Prostate gland (tissue), 2 donors: Measurements from ENCODE around the gene BAHD1.

Experiments
- POLR2A ChIP-seq: fragments of 450-650 bp; IDR thresholded peaks from one replicate; pipeline ENCODE4 v1.6.1; 2016; ENCODE audit warnings: antibody characterized with exemption, mild to moderate bottlenecking
- TF ChIP-seq, protein P1 (sequence below), 4 experiments: fragments of 200-600 bp in 2 of 4; fragments of 450-650 bp in 2 of 4; sonication (generic) in 2 of 4; IDR thresholded peaks; 1 replicate in 3 of 4; 2 replicates in 1 of 4; pipeline ENCODE4 v1.5.1; 2016 to 2019; ENCODE audit warnings: antibody characterized with exemption in 4 of 4, mild to moderate bottlenecking in 2 of 4, moderate library complexity in 2 of 4

DNA sequence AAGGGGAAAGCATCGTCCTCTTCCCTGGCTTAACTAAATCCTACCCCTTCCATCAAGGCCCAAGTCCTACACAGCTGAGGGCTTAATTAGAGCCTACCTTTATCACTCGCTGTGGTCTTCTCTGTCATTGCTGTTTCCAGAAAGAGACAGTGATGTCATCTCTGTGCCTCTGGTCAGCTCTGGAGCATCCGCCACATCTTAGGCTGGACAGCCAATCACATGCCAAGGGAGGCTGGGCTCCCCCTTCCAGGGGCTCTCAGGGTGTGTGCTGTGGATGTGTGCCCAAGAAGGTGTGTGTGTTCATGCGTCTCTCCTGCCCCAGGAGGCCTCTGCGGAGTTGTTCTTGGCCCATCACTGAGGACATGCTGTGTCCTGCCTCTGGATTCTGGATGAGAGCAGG is 72.9 kb downstream of the BAHD1 start:
- no peak for TF ChIP-seq POLR2A
- TF ChIP-seq, protein P1, sequence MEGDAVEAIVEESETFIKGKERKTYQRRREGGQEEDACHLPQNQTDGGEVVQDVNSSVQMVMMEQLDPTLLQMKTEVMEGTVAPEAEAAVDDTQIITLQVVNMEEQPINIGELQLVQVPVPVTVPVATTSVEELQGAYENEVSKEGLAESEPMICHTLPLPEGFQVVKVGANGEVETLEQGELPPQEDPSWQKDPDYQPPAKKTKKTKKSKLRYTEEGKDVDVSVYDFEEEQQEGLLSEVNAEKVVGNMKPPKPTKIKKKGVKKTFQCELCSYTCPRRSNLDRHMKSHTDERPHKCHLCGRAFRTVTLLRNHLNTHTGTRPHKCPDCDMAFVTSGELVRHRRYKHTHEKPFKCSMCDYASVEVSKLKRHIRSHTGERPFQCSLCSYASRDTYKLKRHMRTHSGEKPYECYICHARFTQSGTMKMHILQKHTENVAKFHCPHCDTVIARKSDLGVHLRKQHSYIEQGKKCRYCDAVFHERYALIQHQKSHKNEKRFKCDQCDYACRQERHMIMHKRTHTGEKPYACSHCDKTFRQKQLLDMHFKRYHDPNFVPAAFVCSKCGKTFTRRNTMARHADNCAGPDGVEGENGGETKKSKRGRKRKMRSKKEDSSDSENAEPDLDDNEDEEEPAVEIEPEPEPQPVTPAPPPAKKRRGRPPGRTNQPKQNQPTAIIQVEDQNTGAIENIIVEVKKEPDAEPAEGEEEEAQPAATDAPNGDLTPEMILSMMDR (IDR thresholded peaks at IDR 0.05) = no peak
